Measurements from ENCODE around the gene CCBE1. TPM values are rescaled to one million over a fixed set of nuclear protein-coding genes. Genes with fewer than 3 reads are reported as not detected.
A peak's percentile ranks its signal among the peaks of the same experiment; 100 is the strongest.

Gene CCBE1
- total RNA-seq (ENCODE audit: unreplicated experiment), result 1.2 TPM
- long read RNA-seq, result 0 reads

DNA sequence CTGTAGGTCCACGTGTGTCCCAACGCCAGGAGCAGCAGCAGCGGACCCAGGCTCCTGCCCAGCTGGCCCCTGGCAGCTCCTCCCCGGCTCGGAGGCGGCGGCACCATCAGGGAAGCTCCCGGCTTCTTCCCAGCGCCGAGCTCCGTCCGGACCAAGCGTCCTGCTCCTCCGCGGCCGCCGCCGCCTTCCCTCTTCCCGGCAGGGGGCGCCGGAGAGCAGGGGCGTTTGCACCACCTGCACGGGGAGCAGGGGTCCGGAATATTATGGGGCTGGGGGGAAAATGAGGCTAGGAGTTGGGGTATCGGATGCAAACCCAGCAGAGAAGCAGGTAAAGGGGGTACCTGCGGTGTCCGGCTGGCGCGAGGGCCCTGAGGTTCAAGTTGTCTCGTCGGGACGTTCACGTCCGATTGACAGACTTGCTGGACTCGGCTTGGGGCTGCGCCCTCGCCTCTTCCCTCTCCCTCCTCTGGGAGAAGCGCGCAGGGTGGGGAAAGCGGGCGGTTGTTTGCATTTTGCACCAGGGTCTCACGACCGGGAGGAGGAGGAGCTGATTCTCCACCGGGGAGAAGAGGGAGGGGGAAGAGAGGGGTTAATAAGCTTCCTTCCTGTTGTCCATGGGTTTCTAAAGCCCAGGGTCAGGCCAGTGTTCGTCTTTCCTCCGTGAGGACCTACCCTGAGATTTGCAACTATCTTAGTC is at the start of gene CCBE1:
Gene CCBE1 (minus strand): TSS at position 188 of the 697 bp plus-strand sequence.
- Mint-ChIP-seq H3K4me1 (ENCODE audit: unreplicated experiment) (peaks cover 9% of the 10 kb centered on the region), H3K9me3 (ENCODE audit: unreplicated experiment) (no peaks in the 10 kb centered on the region), H3K4me3 (ENCODE audit: unreplicated experiment) (peak within 1 kb of the TSS; percentile 84), H3K27me3 (ENCODE audit: unreplicated experiment) (peaks cover 9% of the 10 kb centered on the region), H3K36me3 (ENCODE audit: low read depth, unreplicated experiment) (no peaks in the 10 kb centered on the region), H3K27ac (ENCODE audit: unreplicated experiment) (no peak within 1 kb of the TSS)
- TF ChIP-seq, protein P1, sequence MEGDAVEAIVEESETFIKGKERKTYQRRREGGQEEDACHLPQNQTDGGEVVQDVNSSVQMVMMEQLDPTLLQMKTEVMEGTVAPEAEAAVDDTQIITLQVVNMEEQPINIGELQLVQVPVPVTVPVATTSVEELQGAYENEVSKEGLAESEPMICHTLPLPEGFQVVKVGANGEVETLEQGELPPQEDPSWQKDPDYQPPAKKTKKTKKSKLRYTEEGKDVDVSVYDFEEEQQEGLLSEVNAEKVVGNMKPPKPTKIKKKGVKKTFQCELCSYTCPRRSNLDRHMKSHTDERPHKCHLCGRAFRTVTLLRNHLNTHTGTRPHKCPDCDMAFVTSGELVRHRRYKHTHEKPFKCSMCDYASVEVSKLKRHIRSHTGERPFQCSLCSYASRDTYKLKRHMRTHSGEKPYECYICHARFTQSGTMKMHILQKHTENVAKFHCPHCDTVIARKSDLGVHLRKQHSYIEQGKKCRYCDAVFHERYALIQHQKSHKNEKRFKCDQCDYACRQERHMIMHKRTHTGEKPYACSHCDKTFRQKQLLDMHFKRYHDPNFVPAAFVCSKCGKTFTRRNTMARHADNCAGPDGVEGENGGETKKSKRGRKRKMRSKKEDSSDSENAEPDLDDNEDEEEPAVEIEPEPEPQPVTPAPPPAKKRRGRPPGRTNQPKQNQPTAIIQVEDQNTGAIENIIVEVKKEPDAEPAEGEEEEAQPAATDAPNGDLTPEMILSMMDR (IDR thresholded peaks at IDR 0.05; ENCODE audit: unreplicated experiment), result peak; percentile 98
- DNase-seq (ENCODE audit: low spot score), result peak; percentile 89

DNA sequence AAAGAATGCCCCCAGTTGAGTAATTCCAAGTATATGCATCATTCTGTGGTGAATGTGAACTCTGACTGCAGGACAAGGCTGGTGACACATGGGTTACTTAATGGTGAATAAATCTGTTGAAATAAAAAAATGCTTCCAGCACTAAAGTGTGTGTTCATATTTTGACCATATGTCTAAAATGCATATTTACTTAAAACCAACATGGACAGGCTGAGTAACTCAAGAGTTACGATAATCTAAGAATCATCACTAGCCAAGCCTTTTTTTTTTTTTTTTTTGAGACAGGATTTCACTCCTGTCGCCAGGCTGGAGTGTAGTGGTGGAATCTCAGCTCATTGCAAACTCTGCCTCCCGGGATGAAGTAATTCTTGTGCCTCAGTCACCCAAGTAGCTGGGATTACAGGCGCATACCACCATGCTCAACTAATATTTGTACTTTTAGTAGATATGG is 47.1 kb upstream of the CCBE1 start:
- Mint-ChIP-seq H3K9me3 (ENCODE audit: unreplicated experiment) (no peaks in the 10 kb centered on the region), H3K4me1 (ENCODE audit: unreplicated experiment) (no peaks in the 10 kb centered on the region), H3K36me3 (ENCODE audit: low read depth, unreplicated experiment) (no peaks in the 10 kb centered on the region), H3K27me3 (ENCODE audit: unreplicated experiment) (no peaks in the 10 kb centered on the region), H3K4me3 (ENCODE audit: unreplicated experiment) (no peak overlapping the region), H3K27ac (ENCODE audit: unreplicated experiment) (no peak overlapping the region)
- no peak for DNase-seq (ENCODE audit: low spot score)
- TF ChIP-seq, protein P1 (IDR thresholded peaks at IDR 0.05; ENCODE audit: unreplicated experiment), result no peak

DNA sequence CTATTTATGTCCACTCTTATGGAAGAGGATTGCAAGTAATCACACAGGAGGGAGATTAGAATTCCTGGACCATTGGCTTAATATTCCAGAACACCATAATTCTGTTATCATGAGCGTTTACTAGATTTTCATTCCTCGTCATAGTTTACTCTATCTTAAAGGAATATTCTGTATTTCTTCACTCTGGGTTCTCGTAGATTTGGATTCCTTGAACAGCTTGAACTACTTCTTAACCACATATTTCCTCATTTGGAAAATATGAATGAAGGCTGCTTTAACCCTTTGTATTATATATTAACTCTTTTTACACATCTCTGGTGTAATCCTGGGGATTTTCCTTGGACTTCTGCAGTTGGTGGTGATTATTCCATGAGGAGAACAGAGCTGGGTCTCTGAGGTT is 46.3 kb upstream of the CCBE1 start:
- no peak overlapping the region for H3K27ac Mint-ChIP-seq (ENCODE audit: unreplicated experiment)
- no peaks in the 10 kb centered on the region for H3K9me3 Mint-ChIP-seq (ENCODE audit: unreplicated experiment)
- TF ChIP-seq, protein P1 (IDR thresholded peaks at IDR 0.05; ENCODE audit: unreplicated experiment), result no peak
- no peaks in the 10 kb centered on the region for H3K27me3 Mint-ChIP-seq (ENCODE audit: unreplicated experiment)
- no peak for DNase-seq (ENCODE audit: low spot score)
- no peak overlapping the region for H3K4me3 Mint-ChIP-seq (ENCODE audit: unreplicated experiment)
- H3K4me1 Mint-ChIP-seq (ENCODE audit: unreplicated experiment), result no peaks in the 10 kb centered on the region
- H3K36me3 Mint-ChIP-seq (ENCODE audit: low read depth, unreplicated experiment), result no peaks in the 10 kb centered on the region

DNA sequence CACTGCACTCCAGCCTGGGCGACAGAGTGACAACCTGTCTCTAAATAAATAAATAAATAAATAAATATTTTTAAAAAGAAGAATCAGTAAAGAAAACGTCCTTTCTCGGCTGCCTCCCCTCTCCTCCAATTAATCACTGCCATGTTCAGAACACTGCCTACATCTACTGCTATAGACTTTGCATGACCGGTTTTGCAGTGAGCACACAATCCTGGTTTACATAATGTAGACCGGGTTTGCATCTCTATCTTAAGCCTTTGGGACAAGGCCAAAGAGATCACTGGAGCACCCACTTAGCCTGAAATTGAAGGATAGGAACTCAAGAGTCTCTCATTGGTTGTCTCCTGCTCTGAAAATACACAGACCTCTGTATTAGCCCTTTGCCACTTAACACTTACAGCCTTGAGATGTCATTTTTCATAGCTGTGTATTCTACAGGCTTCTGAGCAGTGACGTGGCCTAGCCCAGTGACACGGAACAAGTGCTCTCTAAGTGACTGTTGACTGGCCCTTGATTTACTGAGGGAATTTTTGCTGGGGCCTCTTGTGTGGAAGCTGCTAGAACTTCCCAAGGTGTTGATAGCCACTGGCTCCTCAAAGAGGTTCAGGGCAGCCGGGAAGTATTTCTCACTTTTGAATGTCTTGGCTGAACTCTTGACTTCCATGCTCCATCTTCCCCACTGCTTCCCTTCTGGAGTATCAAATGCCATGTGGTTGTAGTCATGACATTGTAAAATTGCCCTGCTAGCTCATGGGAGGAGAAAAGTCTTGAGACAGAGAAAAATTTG is 45.3 kb upstream of the CCBE1 start:
- no peak overlapping the region for H3K27ac Mint-ChIP-seq (ENCODE audit: unreplicated experiment)

More for the DNA sequence above, 45.3 kb upstream of the CCBE1 start:
- no peaks in the 10 kb centered on the region for H3K27me3 Mint-ChIP-seq (ENCODE audit: unreplicated experiment)
- DNase-seq (ENCODE audit: low spot score), result no peak
- no peaks in the 10 kb centered on the region for H3K4me1 Mint-ChIP-seq (ENCODE audit: unreplicated experiment)
- TF ChIP-seq, protein P1 (IDR thresholded peaks at IDR 0.05; ENCODE audit: unreplicated experiment), result no peak
- H3K36me3 Mint-ChIP-seq (ENCODE audit: low read depth, unreplicated experiment), result no peaks in the 10 kb centered on the region
- no peaks in the 10 kb centered on the region for H3K9me3 Mint-ChIP-seq (ENCODE audit: unreplicated experiment)
- H3K4me3 Mint-ChIP-seq (ENCODE audit: unreplicated experiment), result no peak overlapping the region
